Peyer's patch (tissue), 4 donors: Measurements from ENCODE around the gene MBIP. TPM values are rescaled to one million over a fixed set of nuclear protein-coding genes. Genes with fewer than 3 reads are reported as not detected.

ENCODE experiments used
- DNase-seq, 3 donors: peaks; one replicate each; pipeline ENCODE4 v3.0.0-alpha.2; 2017 to 2019
- H3K27ac ChIP-seq, 4 donors: fragments of 200-600 bp; sonication (generic); one replicate each; pipeline ENCODE4 v1.5.1; 2016 to 2019
- H3K27me3 ChIP-seq, 2 donors: fragments of 200-600 bp; sonication (generic); one replicate each; pipeline ENCODE4 v1.5.1; 2019
- H3K36me3 ChIP-seq, 3 donors: fragments of 200-600 bp; sonication (generic); one replicate each; pipeline ENCODE4 v1.5.1; 2016 to 2019
- H3K4me1 ChIP-seq, 4 donors: fragments of 200-600 bp; sonication (generic); one replicate each; pipeline ENCODE4 v1.5.1; 2016 to 2019
- H3K4me3 ChIP-seq, 4 donors: fragments of 200-600 bp; sonication (generic); 1 replicate in 3 of 4; 2 replicates in 1 of 4; pipeline ENCODE4 v1.5.1; 2016 to 2019; ENCODE audit warnings: mild to moderate bottlenecking in 1 of 4
- H3K9me3 ChIP-seq, 4 donors: fragments of 200-600 bp; sonication (generic); one replicate each; pipeline ENCODE4 v1.5.1; 2016 to 2019; ENCODE audit warnings: mild to moderate bottlenecking in 1 of 4
- POLR2A ChIP-seq, 2 donors: fragments of 450-650 bp; IDR thresholded peaks; one replicate each; pipeline ENCODE4 v1.5.1; 2017; ENCODE audit warnings: antibody characterized with exemption in 2 of 2, mild to moderate bottlenecking in 2 of 2, moderate library complexity in 2 of 2
- total RNA-seq, 4 donors: library from RNA; depleted of rRNA; stranded (reverse); fragments of >200 nt; gene quantifications; one replicate each; pipeline ENCODE4 v1.1.0, GENCODE V29; 2016
- TF ChIP-seq, protein P1 (sequence below), 6 experiments: fragments of 450-650 bp in 4 of 6; fragments of 200-600 bp in 2 of 6; sonication (generic) in 1 of 6; IDR thresholded peaks; one replicate each; pipeline ENCODE4 v1.5.1; 2017 to 2019; ENCODE audit warnings: antibody characterized with exemption in 6 of 6, mild to moderate bottlenecking in 3 of 6, moderate library complexity in 1 of 6

Gene MBIP
- total RNA-seq, 4 donors from 2014 or later, result 11.9 to 34.7 (median 17.7) TPM

DNA sequence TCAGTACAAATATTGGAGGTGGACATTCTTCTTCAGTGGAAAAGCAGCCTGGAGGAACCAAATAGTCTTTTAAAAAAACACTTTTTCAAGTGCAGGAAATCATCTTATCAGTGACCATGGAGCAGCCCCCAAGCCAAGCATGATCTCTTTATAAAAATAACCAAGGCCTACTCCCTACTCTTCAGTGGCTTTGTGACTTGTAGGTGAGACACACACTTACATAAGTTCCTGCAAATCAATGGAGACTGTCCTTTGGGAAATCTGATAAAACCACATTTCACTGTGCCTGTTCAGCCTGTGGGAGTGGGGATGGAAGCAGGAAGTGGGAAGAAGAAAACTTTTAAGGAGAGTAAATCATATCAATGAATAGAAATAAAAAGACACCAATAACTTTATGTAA, 56.3 kb downstream of the MBIP start:
- no peak overlapping the region for H3K27ac ChIP-seq
- H3K27me3 ChIP-seq, result no peaks in the 10 kb centered on the region
- H3K4me1 ChIP-seq, result no peaks in the 10 kb centered on the region
- no peak for TF ChIP-seq POLR2A (IDR thresholded peaks at IDR 0.05)
- TF ChIP-seq, protein P1, sequence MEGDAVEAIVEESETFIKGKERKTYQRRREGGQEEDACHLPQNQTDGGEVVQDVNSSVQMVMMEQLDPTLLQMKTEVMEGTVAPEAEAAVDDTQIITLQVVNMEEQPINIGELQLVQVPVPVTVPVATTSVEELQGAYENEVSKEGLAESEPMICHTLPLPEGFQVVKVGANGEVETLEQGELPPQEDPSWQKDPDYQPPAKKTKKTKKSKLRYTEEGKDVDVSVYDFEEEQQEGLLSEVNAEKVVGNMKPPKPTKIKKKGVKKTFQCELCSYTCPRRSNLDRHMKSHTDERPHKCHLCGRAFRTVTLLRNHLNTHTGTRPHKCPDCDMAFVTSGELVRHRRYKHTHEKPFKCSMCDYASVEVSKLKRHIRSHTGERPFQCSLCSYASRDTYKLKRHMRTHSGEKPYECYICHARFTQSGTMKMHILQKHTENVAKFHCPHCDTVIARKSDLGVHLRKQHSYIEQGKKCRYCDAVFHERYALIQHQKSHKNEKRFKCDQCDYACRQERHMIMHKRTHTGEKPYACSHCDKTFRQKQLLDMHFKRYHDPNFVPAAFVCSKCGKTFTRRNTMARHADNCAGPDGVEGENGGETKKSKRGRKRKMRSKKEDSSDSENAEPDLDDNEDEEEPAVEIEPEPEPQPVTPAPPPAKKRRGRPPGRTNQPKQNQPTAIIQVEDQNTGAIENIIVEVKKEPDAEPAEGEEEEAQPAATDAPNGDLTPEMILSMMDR (IDR thresholded peaks at IDR 0.05), result no peak
- H3K36me3 ChIP-seq, result no peaks in the 10 kb centered on the region
- DNase-seq, result no peak
- H3K4me3 ChIP-seq, result no peak overlapping the region
- H3K9me3 ChIP-seq, result no peaks in the 10 kb centered on the region

GRCh38 chr14:36260970-36261640, 59.3 kb downstream of the MBIP start:
- H3K27ac ChIP-seq, result no peak overlapping the region
- no peaks in the 10 kb centered on the region for H3K36me3 ChIP-seq
- H3K4me3 ChIP-seq, result no peak overlapping the region
- no peaks in the 10 kb centered on the region for H3K27me3 ChIP-seq
- TF ChIP-seq POLR2A (IDR thresholded peaks at IDR 0.05), result no peak
- TF ChIP-seq, protein P1 (IDR thresholded peaks at IDR 0.05), result no peak
- H3K9me3 ChIP-seq, result no peaks in the 10 kb centered on the region
- no peak for DNase-seq
- no peaks in the 10 kb centered on the region for H3K4me1 ChIP-seq

DNA sequence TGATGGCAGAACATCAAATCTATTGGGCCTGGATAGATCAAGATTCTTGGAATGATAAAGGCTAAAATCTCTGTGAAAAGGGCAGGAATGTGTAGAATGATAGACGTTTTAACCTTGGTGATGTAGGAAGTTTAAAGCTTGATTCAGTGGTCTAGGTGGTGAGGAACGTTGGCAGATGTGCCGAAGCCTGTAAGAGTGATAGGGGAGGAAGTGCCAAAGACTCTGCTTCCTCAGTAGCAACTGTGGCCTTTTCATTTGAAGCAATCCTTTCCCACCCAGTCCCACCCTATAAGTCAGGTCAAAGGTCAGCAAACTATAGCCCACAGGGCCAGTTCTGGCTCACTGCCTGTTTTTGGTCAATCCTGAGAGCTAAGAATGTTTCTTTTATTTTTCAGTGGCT, 62.2 kb downstream of the MBIP start:
- no peak overlapping the region for H3K27ac ChIP-seq
- H3K36me3 ChIP-seq, result no peaks in the 10 kb centered on the region
- H3K27me3 ChIP-seq, result no peaks in the 10 kb centered on the region
- no peak for TF ChIP-seq POLR2A (IDR thresholded peaks at IDR 0.05)
- TF ChIP-seq, protein P1 (IDR thresholded peaks at IDR 0.05), result no peak
- H3K4me1 ChIP-seq, result no peaks in the 10 kb centered on the region
- no peak overlapping the region for H3K4me3 ChIP-seq
- H3K9me3 ChIP-seq, result no peaks in the 10 kb centered on the region
- no peak for DNase-seq

DNA sequence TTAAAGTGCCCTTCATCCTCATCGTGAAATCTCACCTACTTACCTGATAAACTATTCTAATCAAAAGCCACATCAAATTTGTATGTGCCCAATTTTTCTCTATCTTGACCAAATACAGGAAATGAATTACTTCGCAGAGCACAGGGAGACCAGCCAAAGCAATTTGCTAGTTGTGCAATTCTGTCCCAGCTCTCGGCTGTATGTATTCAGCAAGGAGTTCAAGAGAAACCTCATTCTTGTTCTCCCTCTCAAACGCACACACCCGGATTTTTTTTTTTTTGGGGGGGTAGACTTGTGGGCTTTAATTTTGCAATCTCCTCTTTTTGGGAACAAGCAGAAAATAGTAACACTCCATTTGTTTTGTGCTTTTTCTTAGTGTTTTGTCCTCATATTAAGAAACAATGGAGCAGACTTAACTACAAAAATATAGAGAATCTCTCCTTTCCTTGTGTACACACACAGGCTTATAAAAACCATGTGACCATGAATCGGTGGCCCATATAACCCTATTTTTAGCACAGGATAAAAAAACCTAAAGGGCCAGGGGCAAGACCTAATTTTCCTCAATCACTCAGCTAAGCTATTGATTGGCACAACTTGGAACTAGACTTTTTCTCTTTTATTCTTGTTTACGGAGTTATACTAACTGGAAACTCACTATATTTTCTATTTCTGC, 64.2 kb downstream of the MBIP start:
- no peak overlapping the region for H3K4me3 ChIP-seq
- H3K9me3 ChIP-seq, result no peaks in the 10 kb centered on the region
- H3K27ac ChIP-seq, result peak overlapping the region in 1 of 4 donors; percentile 11
- no peaks in the 10 kb centered on the region for H3K36me3 ChIP-seq
- TF ChIP-seq, protein P1 (IDR thresholded peaks at IDR 0.05), result no peak
- no peak for TF ChIP-seq POLR2A (IDR thresholded peaks at IDR 0.05)
- no peak for DNase-seq
- no peaks in the 10 kb centered on the region for H3K4me1 ChIP-seq
- H3K27me3 ChIP-seq, result no peaks in the 10 kb centered on the region

- no peak for DNase-seq
- no peaks in the 10 kb centered on the region for H3K9me3 ChIP-seq
- TF ChIP-seq POLR2A (IDR thresholded peaks at IDR 0.05), result no peak
- TF ChIP-seq, protein P1 (IDR thresholded peaks at IDR 0.05), result no peak
- H3K4me1 ChIP-seq, result no peaks in the 10 kb centered on the region
- H3K36me3 ChIP-seq, result no peaks in the 10 kb centered on the region
- no peaks in the 10 kb centered on the region for H3K27me3 ChIP-seq
- no peak overlapping the region for H3K27ac ChIP-seq
- no peak overlapping the region for H3K4me3 ChIP-seq
Observed at GRCh38 chr14:36254020-36254624, 66.3 kb downstream of the MBIP start.

Other genes starting within 250 kb of the MBIP start
- gene PTCSC3, start 143.9 kb downstream of the MBIP start, total RNA-seq, result not detected
- gene NKX2-1, start 199.6 kb upstream of the MBIP start, total RNA-seq, result not detected